K562 (cell line): ENCODE measurements around the gene RILP. TPM values are rescaled to one million over a fixed set of nuclear protein-coding genes. Genes with fewer than 3 reads are reported as not detected.

Source experiments
- ATAC-seq: fragments of 200-7000 bp; cut with Tn5 transposase; 3 replicates; pipeline ENCODE4 v1.9.1; 2020; ENCODE audit warnings: moderate library complexity
- BruUV-seq: library from RNA; stranded (reverse); fragments of 400-500 nt; replicated peaks from 2 replicates; lab custom pipeline; 2021; lab: Mats Ljungman, UMichigan
- CTCF ChIA-PET: fragments of 300-600 bp; formaldehyde crosslinking; extraction: SDS; loops from one replicate; lab custom pipeline; 2021; ENCODE audit warnings: low intra/inter-chr PET ratio; lab: Yijun Ruan, JAX
- POLR2A ChIA-PET: fragments of 300-600, 350-650 bp; sonication (Branson Sonifier 250); formaldehyde crosslinking; extraction: SDS; loops from one replicate; lab custom pipeline; 2021; ENCODE audit warnings: antibody characterized with exemption, inconsistent platforms; lab: Yijun Ruan, JAX
- DNase-seq, 4 experiments: peaks; one replicate each; pipeline versions ENCODE4 v3.0.0 to v3.0.0-alpha.2; 2011 to 2018; ENCODE audit warnings: low spot score in 3 of 4, mixed read lengths in 3 of 4; ENCODE audit errors: extremely low read depth in 1 of 4
- FAIRE-seq: peaks from 2 replicates; lab custom pipeline; 2011; peaks lifted over from hg19 to GRCh38; lab: Jason Lieb, UNC
- H2AFZ ChIP-seq: 2 replicates; pipeline ENCODE4 v1.6.0; 2011; ENCODE audit warnings: low read depth, low read length, control low read depth, inconsistent platforms
- H3K27ac ChIP-seq: fragments of 200-600 bp; 3 replicates; pipeline ENCODE4 v1.8.0; 2011; ENCODE audit warnings: low read depth, mild to moderate bottlenecking, control low read depth, inconsistent platforms, low read length, moderate library complexity, mixed read lengths; ENCODE audit errors: extremely low read depth
- H3K27me3 ChIP-seq, 2 experiments: fragments of 300-600 bp in 1 of 2; 2 replicates in 1 of 2; 3 replicates in 1 of 2; pipeline versions ENCODE4 v1.6.0 to v1.8.0; 2011; ENCODE audit warnings: inconsistent platforms in 2 of 2, low read length in 2 of 2, mild to moderate bottlenecking in 1 of 2, mixed read lengths in 1 of 2, moderate library complexity in 1 of 2; ENCODE audit not compliant: control insufficient read depth in 2 of 2, insufficient read depth in 2 of 2
- H3K36me3 ChIP-seq: fragments of 300-600 bp; 3 replicates; pipeline ENCODE4 v1.8.0; 2011; ENCODE audit warnings: mild to moderate bottlenecking, low read length, inconsistent platforms; ENCODE audit not compliant: control insufficient read depth, insufficient read depth
- H3K4me1 ChIP-seq, 2 experiments: fragments of 200-600 bp in 1 of 2; replicated peaks in 1 of 2; 2 replicates in 1 of 2; 3 replicates in 1 of 2; pipeline versions ENCODE4 v1.5.1 to v1.8.0; 2011; ENCODE audit warnings: inconsistent platforms in 2 of 2, low read length in 2 of 2, mild to moderate bottlenecking in 1 of 2, mixed read lengths in 1 of 2, moderate library complexity in 1 of 2; ENCODE audit not compliant: control insufficient read depth in 2 of 2, insufficient read depth in 2 of 2
- H3K4me2 ChIP-seq: 2 replicates; pipeline ENCODE4 v1.6.1; 2011; ENCODE audit warnings: low read length, control low read depth, inconsistent platforms, mixed read lengths; ENCODE audit not compliant: insufficient read depth
- H3K4me3 ChIP-seq: fragments of 200-600 bp; sonication (generic), shearing (Covaris generic); 2 replicates; pipeline ENCODE4 v1.5.1; 2016; ENCODE audit warnings: control low read depth, inconsistent platforms
- H3K79me2 ChIP-seq: fragments of 200-600 bp; 3 replicates; pipeline ENCODE4 v1.8.0; 2011; ENCODE audit warnings: low read length, inconsistent platforms; ENCODE audit not compliant: control insufficient read depth, insufficient read depth
- H3K9ac ChIP-seq, 2 experiments: 2 replicates each; pipeline versions ENCODE4 v1.6.0 to v1.6.1; 2011; ENCODE audit warnings: low read depth in 2 of 2, low read length in 2 of 2, control low read depth in 1 of 2, inconsistent platforms in 1 of 2, mild to moderate bottlenecking in 1 of 2, mixed read lengths in 1 of 2; ENCODE audit not compliant: insufficient read depth in 1 of 2
- H3K9me1 ChIP-seq: one replicate; pipeline ENCODE4 v1.6.0; 2011; ENCODE audit warnings: inconsistent platforms, mild to moderate bottlenecking, low read length, moderate library complexity; ENCODE audit not compliant: control insufficient read depth, insufficient read depth
- H3K9me3 ChIP-seq: replicated peaks from 2 replicates; pipeline ENCODE4 v1.5.1; 2011; ENCODE audit warnings: low read depth, low read length, inconsistent platforms; ENCODE audit not compliant: control insufficient read depth, insufficient read depth
- H4K20me1 ChIP-seq: replicated peaks from 2 replicates; pipeline ENCODE4 v1.6.1; 2011; ENCODE audit warnings: low read length, inconsistent platforms, mixed read lengths; ENCODE audit not compliant: control insufficient read depth, insufficient read depth
- FOXK2 ChIP-seq, 2 experiments: fragments of 450-650 bp; IDR thresholded peaks in 1 of 2; conservative IDR thresholded peaks in 1 of 2; 2 replicates each; pipeline ENCODE4 v1.6.1; 2016; ENCODE audit warnings: low read depth in 2 of 2, mild to moderate bottlenecking in 1 of 2
- POLR2G ChIP-seq: fragments of 200-400 bp; formaldehyde crosslinking; IDR thresholded peaks from 2 replicates; pipeline ENCODE4 v1.6.1; 2017; ENCODE audit warnings: low read depth, mild to moderate bottlenecking, antibody characterized with exemption, low read length, moderate library complexity
- RUNX1 ChIP-seq: sonication (generic); IDR thresholded peaks from 2 replicates; pipeline ENCODE4 v1.6.1; 2016; ENCODE audit warnings: antibody characterized with exemption, low read depth
- TAF9B ChIP-seq: fragments of 450-650 bp; IDR thresholded peaks from 2 replicates; pipeline ENCODE4 v1.6.1; 2018; ENCODE audit warnings: mild to moderate bottlenecking; ENCODE audit not compliant: partially characterized antibody
- ZKSCAN8 ChIP-seq: fragments of 200-800 bp; sonication (Bioruptor generic); IDR thresholded peaks from 2 replicates; pipeline ENCODE4 v1.6.1; 2016; ENCODE audit warnings: missing genetic modification characterization, missing compliant biosample characterization
- ZNF740 ChIP-seq, 3 experiments: fragments of 200-800 bp in 1 of 3; sonication (Bioruptor generic) in 1 of 3; sonication (generic) in 1 of 3; formaldehyde crosslinking in 1 of 3; IDR thresholded peaks; 2 replicates each; pipeline versions ENCODE4 v1.6.1 to v1.8.0; 2016 to 2022; ENCODE audit warnings: mild to moderate bottlenecking in 2 of 3, missing compliant biosample characterization in 2 of 3, missing genetic modification characterization in 2 of 3, missing genetic modification reagents in 1 of 3
- WGBS: fragments of 100-300 bp; shearing (Covaris generic); methylation state at CpG from one replicate; pipeline ENCODE4 v1.1.6; 2016; ENCODE audit warnings: low coverage, mixed read lengths; ENCODE audit not compliant: insufficient coverage; ENCODE audit errors: missing lambda C conversion rate; 5-methylcytosine and 5-hydroxymethylcytosine counted together
- in situ Hi-C: fragments of 300-500 bp; cut with MboI; formaldehyde crosslinking; loops from 4 replicates; pipeline ENCODE4 v1.15.0; 2018; ENCODE audit warnings: inconsistent platforms, mixed read lengths
- intact Hi-C: fragments of 100-400 bp; cut with micrococcal nuclease; formaldehyde crosslinking; loops from 2 replicates; pipeline ENCODE4 v1.14.2; 2022
- polyA plus RNA-seq, 8 experiments: library from polyadenylated mRNA; depleted of rRNA in 4 of 8; stranded (reverse) in 5 of 8; unstranded in 3 of 8; fragments of >200 nt; fragmentation: Nextera tagmentation in 2 of 8; fragmentation: Illumina TruSeq in 1 of 8; extraction: Ambion mirVana in 2 of 8; extraction: Trizol in 1 of 8; gene quantifications; 2 replicates each; pipeline versions ENCODE4 v1.2.1 to v1.2.3, GENCODE V29; 2011 to 2014; ENCODE audit warnings: inconsistent platforms in 1 of 8, missing spikeins in 1 of 8
- total RNA-seq, 7 experiments: library from RNA; depleted of rRNA in 6 of 7; stranded (reverse); fragments of >200 nt in 6 of 7; fragmentation: Illumina TruSeq in 2 of 7; extraction: Trizol in 2 of 7; gene quantifications; 2 replicates each; pipeline versions ENCODE4 v1.2.1 to v1.2.3, GENCODE V29; 2011 to 2021; ENCODE audit warnings: low replicate concordance in 1 of 7

The RILP gene
- total and polyA plus RNA-seq, 9 of the 15 experiments (the other 6 are each of a cell fraction or from before 2014, with no cell fraction given) = 0.75 to 54.9 (median 27.8) TPM

GRCh38 chr17:1638624-1639300 lies 10.9 kb downstream of the RILP start:
- no peak overlapping the region for H3K27ac ChIP-seq
- H3K79me2 ChIP-seq = no peaks in the 10 kb centered on the region
- H2AFZ ChIP-seq = no peak overlapping the region
- no peak for DNase-seq
- no peak overlapping the region for H3K4me3 ChIP-seq
- H3K27me3 ChIP-seq = no peaks in the 10 kb centered on the region
- FAIRE-seq = no peak
- intact Hi-C loops = no loop called here
- WGBS = 86% methylated on average over 13 of the region's 19 CpGs
- H3K36me3 ChIP-seq = no peaks in the 10 kb centered on the region
- TF ChIP-seq TAF9B (no peak), RUNX1 (no peak), ZNF740 (CRISPR knock-in tag; IDR thresholded peaks at IDR 0.05) (no peak), ZNF740 (tag; IDR thresholded peaks at IDR 0.05) (no peak), FOXK2 (conservative IDR thresholded peaks at IDR 0.05 in 1 of 2, IDR thresholded peaks at IDR 0.05 in 1 of 2; ENCODE audit: low read depth in 2 of 2) (no peak), ZKSCAN8 (CRISPR knock-in tag) (no peak), POLR2G (peak; percentile 55; the same call in 1 of the 2 replicates)
- no peaks in the 10 kb centered on the region for H4K20me1 ChIP-seq
- no peak overlapping the region for H3K4me2 ChIP-seq
- ChIA-PET POLR2A (interaction anchor here (0.6 kb wide), 1 partner anchor 11 kb away, joined by 3 read pairs; the partner anchor contains the start of gene RILP), CTCF (no interaction called here)
- BruUV-seq = no TSS peak
- in situ Hi-C loops = no loop called here
- H3K9me1 ChIP-seq = no peaks in the 10 kb centered on the region
- ATAC-seq = no peak
- no peaks in the 10 kb centered on the region for H3K9me3 ChIP-seq
- H3K9ac ChIP-seq = peak overlapping the region in 1 of 2 experiments; percentile 55; a peak in 2 of 4 replicates
- peaks cover 0 to 34% of the 10 kb centered on the region in 2 experiments; a peak in 2 of 5 replicates for H3K4me1 ChIP-seq
